GM18499 (cell line): ENCODE results near the gene ATP6V0D1.

Experiments used
- ATAC-seq: cut with Tn5 transposase; IDR thresholded peaks from one replicate; pipeline ENCODE4 v1.9.1; 2021; ENCODE audit warnings: moderate number of reproducible peaks; ENCODE audit not compliant: insufficient read depth, unreplicated experiment

Gene ATP6V0D1

GRCh38 chr16:67412294-67412693 is 68.7 kb downstream of the ATP6V0D1 start:
- ATAC-seq, result no peak

- ATAC-seq, result no peak
These were observed 69.6 kb downstream of the ATP6V0D1 start for GRCh38 chr16:67411339-67411738.

GRCh38 chr16:67409631-67410030 is 71.3 kb downstream of the ATP6V0D1 start:
- no peak for ATAC-seq

- no peak for ATAC-seq
These were observed 73.0 kb downstream of the ATP6V0D1 start for GRCh38 chr16:67407788-67408452.

- ATAC-seq, result no peak
These were observed 73.7 kb downstream of the ATP6V0D1 start for GRCh38 chr16:67407176-67407787.

GRCh38 chr16:67406111-67406971 is 74.6 kb downstream of the ATP6V0D1 start:
- no peak for ATAC-seq

GRCh38 chr16:67405336-67405735 is 75.6 kb downstream of the ATP6V0D1 start:
- no peak for ATAC-seq

- ATAC-seq, result no peak
These were observed 76.2 kb downstream of the ATP6V0D1 start for GRCh38 chr16:67404740-67405226.

- no peak for ATAC-seq
These were observed 76.9 kb downstream of the ATP6V0D1 start for GRCh38 chr16:67403976-67404555.

- ATAC-seq, result no peak
These were observed 80.1 kb downstream of the ATP6V0D1 start for GRCh38 chr16:67400901-67401300.

- no peak for ATAC-seq
These were observed 80.9 kb downstream of the ATP6V0D1 start for GRCh38 chr16:67399749-67400704.

GRCh38 chr16:67399218-67399733 is 81.7 kb downstream of the ATP6V0D1 start:
- ATAC-seq, result no peak

- ATAC-seq, result no peak
These were observed 82.3 kb downstream of the ATP6V0D1 start for GRCh38 chr16:67398546-67399217.

GRCh38 chr16:67397812-67398545 is 83.0 kb downstream of the ATP6V0D1 start:
- no peak for ATAC-seq

- ATAC-seq, result no peak
These were observed 83.7 kb downstream of the ATP6V0D1 start for GRCh38 chr16:67397036-67397801.

GRCh38 chr16:67396159-67397035 is 84.6 kb downstream of the ATP6V0D1 start:
- ATAC-seq, result no peak
